ENCODE data around the gene IDH2.

DNA sequence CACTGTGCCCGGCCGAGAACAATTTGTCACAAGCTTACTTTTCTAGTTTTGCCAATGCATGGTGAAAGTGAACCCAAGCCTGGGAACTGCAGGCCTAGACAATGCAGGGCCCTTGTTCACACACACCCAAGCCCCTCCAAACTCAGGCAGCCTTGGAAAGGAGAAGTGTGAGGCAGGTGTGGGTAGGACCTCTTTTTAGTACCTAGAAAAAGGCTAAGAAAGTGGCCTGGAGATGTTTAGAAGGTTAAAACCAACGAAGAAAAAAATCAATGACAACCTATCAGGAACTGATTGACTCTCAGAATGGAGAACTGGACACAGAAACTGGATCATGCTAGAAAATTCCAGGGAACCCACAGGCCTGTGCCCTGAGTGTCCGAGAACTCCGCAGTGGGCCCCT lies 18.8 kb downstream of the IDH2 start:
- TF ChIP-seq, protein P1, sequence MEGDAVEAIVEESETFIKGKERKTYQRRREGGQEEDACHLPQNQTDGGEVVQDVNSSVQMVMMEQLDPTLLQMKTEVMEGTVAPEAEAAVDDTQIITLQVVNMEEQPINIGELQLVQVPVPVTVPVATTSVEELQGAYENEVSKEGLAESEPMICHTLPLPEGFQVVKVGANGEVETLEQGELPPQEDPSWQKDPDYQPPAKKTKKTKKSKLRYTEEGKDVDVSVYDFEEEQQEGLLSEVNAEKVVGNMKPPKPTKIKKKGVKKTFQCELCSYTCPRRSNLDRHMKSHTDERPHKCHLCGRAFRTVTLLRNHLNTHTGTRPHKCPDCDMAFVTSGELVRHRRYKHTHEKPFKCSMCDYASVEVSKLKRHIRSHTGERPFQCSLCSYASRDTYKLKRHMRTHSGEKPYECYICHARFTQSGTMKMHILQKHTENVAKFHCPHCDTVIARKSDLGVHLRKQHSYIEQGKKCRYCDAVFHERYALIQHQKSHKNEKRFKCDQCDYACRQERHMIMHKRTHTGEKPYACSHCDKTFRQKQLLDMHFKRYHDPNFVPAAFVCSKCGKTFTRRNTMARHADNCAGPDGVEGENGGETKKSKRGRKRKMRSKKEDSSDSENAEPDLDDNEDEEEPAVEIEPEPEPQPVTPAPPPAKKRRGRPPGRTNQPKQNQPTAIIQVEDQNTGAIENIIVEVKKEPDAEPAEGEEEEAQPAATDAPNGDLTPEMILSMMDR (conservative IDR thresholded peaks at IDR 0.05; ENCODE audit: low read depth, low read length) = no peak
- TF ChIP-seq EZH2 (IDR thresholded peaks at IDR 0.05; ENCODE audit: low read length, unreplicated experiment) (no peak), EZH2phosphoT487 (IDR thresholded peaks at IDR 0.05; ENCODE audit: borderline replicate concordance, low read length) (no peak)
